PC-3 (cell line): ENCODE measurements around the gene KANK2. TPM values are rescaled to one million over a fixed set of nuclear protein-coding genes. Genes with fewer than 3 reads are reported as not detected.

ENCODE experiments used
- ATAC-seq: fragments of 200-7000 bp; cut with Tn5 transposase; 2 replicates; pipeline ENCODE4 v1.9.1; 2020; ENCODE audit warnings: mild to moderate bottlenecking, moderate library complexity
- BruUV-seq: library from RNA; stranded (reverse); fragments of 400-500 nt; replicated peaks from 2 replicates; lab custom pipeline; 2021; lab: Mats Ljungman, UMichigan
- CTCF ChIA-PET: fragments of 300-600 bp; sonication (Branson Sonifier 250); formaldehyde crosslinking; loops from one replicate; lab custom pipeline; 2022; ENCODE audit warnings: antibody characterized with exemption; lab: Charles Lee
- POLR2A ChIA-PET: fragments of 300-600 bp; sonication (Branson Sonifier 250); formaldehyde crosslinking; loops from one replicate; lab custom pipeline; 2022; ENCODE audit warnings: antibody characterized with exemption; ENCODE audit not compliant: unreplicated experiment; lab: Charles Lee
- DNase-seq: peaks from one replicate; pipeline ENCODE4 v3.0.0-alpha.2; 2015
- H2AFZ ChIP-seq: fragments of 300-600 bp; sonication (generic); 2 replicates; pipeline ENCODE4 v1.6.0; 2016; ENCODE audit warnings: antibody characterized with exemption, low read length
- H3F3A ChIP-seq: fragments of 300-600 bp; sonication (generic); one replicate; pipeline ENCODE4 v1.6.0; 2017; ENCODE audit warnings: antibody characterized with exemption, low read length, control low read depth, mild to moderate bottlenecking; ENCODE audit not compliant: unreplicated experiment
- H3K27ac ChIP-seq: fragments of 300-600 bp; sonication (generic); 2 replicates; pipeline ENCODE4 v1.5.1; 2016; ENCODE audit warnings: mild to moderate bottlenecking, low read length
- H3K27me3 ChIP-seq: fragments of 300-600 bp; sonication (generic); 2 replicates; pipeline ENCODE4 v1.6.1; 2016; ENCODE audit warnings: low read length, mixed read lengths
- H3K36me3 ChIP-seq: fragments of 300-600 bp; sonication (generic); 2 replicates; pipeline ENCODE4 v1.6.1; 2016; ENCODE audit warnings: low read depth, mixed run types, low read length, mixed read lengths
- H3K4me1 ChIP-seq: fragments of 300-600 bp; sonication (generic); 2 replicates; pipeline ENCODE4 v1.5.1; 2016; ENCODE audit warnings: low read length; ENCODE audit not compliant: insufficient read depth
- H3K4me2 ChIP-seq: fragments of 300-600 bp; sonication (generic); 2 replicates; pipeline ENCODE4 v1.6.0; 2016; ENCODE audit warnings: low read length
- H3K4me3 ChIP-seq: fragments of 300-600 bp; sonication (generic); 2 replicates; pipeline ENCODE4 v1.5.1; 2016; ENCODE audit warnings: mild to moderate bottlenecking, low read length, mixed read lengths
- H3K79me2 ChIP-seq: fragments of 300-600 bp; sonication (generic); 2 replicates; pipeline ENCODE4 v1.6.1; 2017; ENCODE audit warnings: low read length, mixed read lengths
- H3K9ac ChIP-seq: fragments of 300-600 bp; sonication (generic); 2 replicates; pipeline ENCODE4 v1.6.0; 2016; ENCODE audit warnings: mild to moderate bottlenecking, low read length
- H3K9me2 ChIP-seq: fragments of 300-600 bp; sonication (generic); replicated peaks from 2 replicates; pipeline ENCODE4 v1.6.1; 2016; ENCODE audit warnings: mixed run types, low read length, mixed read lengths
- H3K9me3 ChIP-seq: fragments of 300-600 bp; sonication (generic); 2 replicates; pipeline ENCODE4 v1.6.1; 2016; ENCODE audit warnings: low read length, mixed read lengths
- H4K20me1 ChIP-seq: fragments of 300-600 bp; sonication (generic); 2 replicates; pipeline ENCODE4 v1.6.1; 2016; ENCODE audit warnings: low read length, mixed read lengths
- EZH2 ChIP-seq: fragments of 300-600 bp; sonication (generic); IDR thresholded peaks from one replicate; pipeline ENCODE4 v1.6.1; 2017; ENCODE audit warnings: antibody characterized with exemption, mild to moderate bottlenecking, low read length; ENCODE audit not compliant: unreplicated experiment
- EZH2phosphoT487 ChIP-seq: fragments of 300-600 bp; sonication (generic); IDR thresholded peaks from 2 replicates; pipeline ENCODE4 v1.6.1; 2018; ENCODE audit warnings: mild to moderate bottlenecking, antibody characterized with exemption, low read length, borderline replicate concordance
- intact Hi-C: fragments of 100-400 bp; cut with micrococcal nuclease; formaldehyde crosslinking; loops from 2 replicates; pipeline ENCODE4 v1.9.0; 2023
- total RNA-seq: library from RNA; depleted of rRNA; stranded (reverse); fragments of >200 nt; gene quantifications from 2 replicates; pipeline ENCODE4 v1.2.3, GENCODE V29; 2014
- TF ChIP-seq, protein P1 (sequence below): fragments of 300-600 bp; sonication (generic); conservative IDR thresholded peaks from 2 replicates; pipeline ENCODE4 v1.5.1; 2017; ENCODE audit warnings: antibody characterized with exemption, low read depth, mild to moderate bottlenecking, low read length

KANK2 gene
- total RNA-seq, 1 experiment from 2014 or later = 98.4 TPM

DNA sequence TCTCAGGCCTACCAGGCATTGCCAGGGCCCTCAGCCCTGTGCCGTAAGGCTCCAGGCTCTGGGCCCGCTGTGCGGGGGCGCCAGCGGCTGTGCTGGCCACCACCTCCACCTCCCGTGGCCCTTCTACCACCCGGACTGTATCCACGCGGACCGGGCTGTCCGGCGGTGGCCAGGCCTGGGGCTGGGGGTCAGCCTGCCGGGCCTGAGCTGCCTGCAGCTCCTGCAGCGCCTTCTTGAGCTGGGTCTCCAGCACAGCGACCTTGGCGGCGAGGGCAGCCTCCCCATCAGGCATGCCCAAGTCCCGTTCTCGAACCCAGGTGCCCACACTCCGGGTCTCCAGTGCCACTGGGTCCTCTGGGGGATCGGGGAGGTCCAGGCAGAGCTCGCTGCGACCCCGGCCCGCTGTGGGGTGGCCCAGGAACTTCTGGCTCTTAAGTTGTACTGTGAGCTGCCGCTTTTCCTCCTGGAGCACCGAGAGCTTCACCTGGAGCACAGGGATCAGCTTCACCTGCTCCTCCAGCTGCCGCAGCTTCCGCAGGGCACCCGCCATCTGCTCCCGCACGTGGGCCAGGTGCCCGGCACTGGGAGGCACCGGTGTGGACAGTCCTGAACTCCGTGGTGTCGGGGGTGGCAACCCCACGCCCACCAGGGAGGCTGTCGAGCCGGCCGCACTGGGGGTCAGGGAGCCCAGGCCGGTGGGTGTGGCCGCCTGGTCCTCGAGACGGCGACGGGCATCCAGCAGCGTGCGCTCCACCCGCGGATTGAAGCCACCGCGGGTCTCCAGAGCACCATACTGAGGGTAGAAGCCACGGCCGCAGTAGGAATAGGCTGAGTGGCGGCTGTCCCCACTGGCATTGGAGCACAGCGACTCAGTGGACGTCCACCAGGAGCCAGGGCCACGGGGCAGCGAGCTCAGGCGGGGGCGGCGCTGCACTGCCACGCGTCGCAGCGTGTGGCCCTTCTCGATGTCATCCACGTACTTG, 4.1 kb downstream of the KANK2 start:
- no peak overlapping the region for H3K4me3 ChIP-seq
- no peak overlapping the region for H2AFZ ChIP-seq
- no peak overlapping the region for H3K4me2 ChIP-seq
- no peaks in the 10 kb centered on the region for H3F3A ChIP-seq
- BruUV-seq = no TSS peak
- intact Hi-C loops = no loop called here
- no peaks in the 10 kb centered on the region for H3K27me3 ChIP-seq
- H3K9me3 ChIP-seq = no peaks in the 10 kb centered on the region
- no peak for TF ChIP-seq EZH2phosphoT487
- TF ChIP-seq EZH2 = no peak
- TF ChIP-seq, protein P1, sequence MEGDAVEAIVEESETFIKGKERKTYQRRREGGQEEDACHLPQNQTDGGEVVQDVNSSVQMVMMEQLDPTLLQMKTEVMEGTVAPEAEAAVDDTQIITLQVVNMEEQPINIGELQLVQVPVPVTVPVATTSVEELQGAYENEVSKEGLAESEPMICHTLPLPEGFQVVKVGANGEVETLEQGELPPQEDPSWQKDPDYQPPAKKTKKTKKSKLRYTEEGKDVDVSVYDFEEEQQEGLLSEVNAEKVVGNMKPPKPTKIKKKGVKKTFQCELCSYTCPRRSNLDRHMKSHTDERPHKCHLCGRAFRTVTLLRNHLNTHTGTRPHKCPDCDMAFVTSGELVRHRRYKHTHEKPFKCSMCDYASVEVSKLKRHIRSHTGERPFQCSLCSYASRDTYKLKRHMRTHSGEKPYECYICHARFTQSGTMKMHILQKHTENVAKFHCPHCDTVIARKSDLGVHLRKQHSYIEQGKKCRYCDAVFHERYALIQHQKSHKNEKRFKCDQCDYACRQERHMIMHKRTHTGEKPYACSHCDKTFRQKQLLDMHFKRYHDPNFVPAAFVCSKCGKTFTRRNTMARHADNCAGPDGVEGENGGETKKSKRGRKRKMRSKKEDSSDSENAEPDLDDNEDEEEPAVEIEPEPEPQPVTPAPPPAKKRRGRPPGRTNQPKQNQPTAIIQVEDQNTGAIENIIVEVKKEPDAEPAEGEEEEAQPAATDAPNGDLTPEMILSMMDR = no peak
- ATAC-seq = no peak
- ChIA-PET POLR2A (no interaction called here), CTCF (no interaction called here)
- peaks cover 17% of the 10 kb centered on the region for H3K4me1 ChIP-seq
- H3K9me2 ChIP-seq = no peaks in the 10 kb centered on the region
- no peaks in the 10 kb centered on the region for H4K20me1 ChIP-seq
- H3K36me3 ChIP-seq = peaks cover 20% of the 10 kb centered on the region
- H3K9ac ChIP-seq = no peak overlapping the region
- H3K79me2 ChIP-seq = peaks cover 19% of the 10 kb centered on the region
- no peak overlapping the region for H3K27ac ChIP-seq
- no peak for DNase-seq

DNA sequence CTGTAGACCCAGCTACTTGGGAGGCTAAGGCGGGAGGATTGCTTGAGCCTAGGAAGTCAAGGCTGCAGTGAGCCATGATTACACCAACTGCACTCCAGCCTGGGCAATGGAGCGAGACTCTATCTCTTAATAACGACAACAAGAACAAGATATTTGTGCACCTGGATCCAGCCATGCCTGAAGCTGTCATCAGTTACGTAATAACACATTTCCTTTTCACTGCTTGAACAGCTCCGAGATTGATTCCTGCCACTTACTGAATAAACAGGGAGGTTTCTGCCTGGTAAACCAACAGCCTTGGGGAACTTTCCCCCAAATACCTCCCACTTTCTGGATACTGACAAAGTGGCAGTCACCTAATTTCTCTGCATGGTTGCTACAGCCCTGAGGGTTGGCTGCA, 5.4 kb downstream of the KANK2 start:
- no peak overlapping the region for H3K27ac ChIP-seq
- TF ChIP-seq, protein P1 = no peak
- no peak for TF ChIP-seq EZH2
- TF ChIP-seq EZH2phosphoT487 = no peak
- no peak overlapping the region for H3K4me3 ChIP-seq
- ATAC-seq = no peak
- no peaks in the 10 kb centered on the region for H3K27me3 ChIP-seq
- H3K9me2 ChIP-seq = no peaks in the 10 kb centered on the region
- no peaks in the 10 kb centered on the region for H3F3A ChIP-seq
- H3K36me3 ChIP-seq = peaks cover 20% of the 10 kb centered on the region
- intact Hi-C loops = no loop called here
- no TSS peak for BruUV-seq
- ChIA-PET CTCF (no interaction called here), POLR2A (no interaction called here)
- no peak for DNase-seq
- no peak overlapping the region for H2AFZ ChIP-seq
- peaks cover 16% of the 10 kb centered on the region for H3K79me2 ChIP-seq
- no peaks in the 10 kb centered on the region for H3K9me3 ChIP-seq
- no peaks in the 10 kb centered on the region for H4K20me1 ChIP-seq
- no peak overlapping the region for H3K4me2 ChIP-seq
- peaks cover 12% of the 10 kb centered on the region; the same call in 1 of the 2 replicates for H3K4me1 ChIP-seq
- no peak overlapping the region for H3K9ac ChIP-seq

DNA sequence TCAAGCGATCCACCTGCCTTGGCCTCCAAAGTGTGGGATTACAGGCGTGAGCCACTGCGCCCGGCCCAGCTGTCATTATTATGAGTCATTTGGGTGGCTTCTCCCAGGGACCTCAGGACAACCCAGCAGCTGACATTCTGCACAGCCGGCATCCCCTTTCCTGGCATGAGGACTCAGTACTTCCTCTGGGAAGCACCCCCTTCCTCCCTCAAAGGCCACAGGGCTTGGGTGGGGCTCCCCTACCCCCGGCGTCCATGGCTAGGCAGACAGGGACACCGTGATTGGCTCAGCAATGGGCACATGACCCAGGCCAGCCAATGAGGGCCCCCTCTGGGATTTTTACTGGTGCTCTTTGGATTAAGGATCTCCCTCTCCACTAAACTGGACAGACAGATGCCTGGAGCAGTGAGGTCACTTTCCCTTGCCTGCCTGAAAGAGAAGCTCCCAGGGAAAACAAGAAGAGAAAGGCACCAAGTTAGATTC, 6.0 kb downstream of the KANK2 start:
- no peaks in the 10 kb centered on the region for H3K9me2 ChIP-seq
- intact Hi-C loops = no loop called here
- ATAC-seq (peak; percentile 79), DNase-seq (peak; percentile 53)
- H3K4me1 ChIP-seq = peaks cover 7% of the 10 kb centered on the region; the same call in 1 of the 2 replicates
- no peaks in the 10 kb centered on the region for H4K20me1 ChIP-seq
- no peaks in the 10 kb centered on the region for H3K9me3 ChIP-seq
- H3K4me2 ChIP-seq = no peak overlapping the region
- BruUV-seq = no TSS peak
- H3F3A ChIP-seq = no peaks in the 10 kb centered on the region
- peaks cover 20% of the 10 kb centered on the region for H3K36me3 ChIP-seq
- H2AFZ ChIP-seq = no peak overlapping the region
- H3K9ac ChIP-seq = no peak overlapping the region
- H3K27ac ChIP-seq = no peak overlapping the region
- no peaks in the 10 kb centered on the region for H3K27me3 ChIP-seq
- no peak overlapping the region for H3K4me3 ChIP-seq
- POLR2A ChIA-PET = no interaction called here
- TF ChIP-seq EZH2phosphoT487 (no peak), EZH2 (no peak)
- TF ChIP-seq, protein P1 = no peak
- H3K79me2 ChIP-seq = peaks cover 10% of the 10 kb centered on the region
- CTCF ChIA-PET = no interaction called here
